Epithelial cell of proximal tubule (primary cell): ENCODE data around the gene SSBP2. TPM values are rescaled to one million over a fixed set of nuclear protein-coding genes. Genes with fewer than 3 reads are reported as not detected.

ENCODE experiments used
- DNase-seq: peaks from one replicate; pipeline ENCODE4 v3.0.0-alpha.2; 2011; ENCODE audit warnings: low read depth
- H3K4me3 ChIP-seq: 2 replicates; pipeline ENCODE4 v1.5.1; 2011; ENCODE audit warnings: low read depth, mild to moderate bottlenecking, low read length
- CTCF ChIP-seq: conservative IDR thresholded peaks from 2 replicates; pipeline ENCODE4 v1.5.1; 2012; ENCODE audit warnings: low read depth, mild to moderate bottlenecking, low read length
- total RNA-seq: library from RNA; depleted of rRNA; stranded (reverse); fragments of >200 nt; gene quantifications from 2 replicates; pipeline ENCODE4 v1.2.3, GENCODE V29; 2015

SSBP2 gene
- total RNA-seq, 1 donor from 2014 or later: 3.9 TPM

GRCh38 chr5:81522571-81522970, 228.3 kb downstream of the SSBP2 start:
- no peak overlapping the region for H3K4me3 ChIP-seq
- no peak for TF ChIP-seq CTCF
- no peak for DNase-seq

GRCh38 chr5:81520769-81521168, 230.1 kb downstream of the SSBP2 start:
- DNase-seq: no peak
- TF ChIP-seq CTCF: no peak
- H3K4me3 ChIP-seq: no peak overlapping the region

GRCh38 chr5:81519217-81519905, 231.5 kb downstream of the SSBP2 start:
- no peak for DNase-seq
- no peak overlapping the region for H3K4me3 ChIP-seq
- TF ChIP-seq CTCF: no peak

GRCh38 chr5:81517462-81517861, 233.4 kb downstream of the SSBP2 start:
- no peak overlapping the region for H3K4me3 ChIP-seq
- TF ChIP-seq CTCF: no peak
- no peak for DNase-seq

- no peak for DNase-seq
- no peak overlapping the region for H3K4me3 ChIP-seq
- no peak for TF ChIP-seq CTCF
These were observed 234.8 kb downstream of the SSBP2 start for GRCh38 chr5:81516091-81516490.

- no peak for TF ChIP-seq CTCF
- no peak for DNase-seq
These were observed 236.9 kb downstream of the SSBP2 start for GRCh38 chr5:81513982-81514381.

GRCh38 chr5:81513473-81513872, 237.4 kb downstream of the SSBP2 start:
- no peak for TF ChIP-seq CTCF
- DNase-seq: no peak
- no peak overlapping the region for H3K4me3 ChIP-seq

More at GRCh38 chr5:81513982-81514381, 236.9 kb downstream of the SSBP2 start:
- H3K4me3 ChIP-seq: no peak overlapping the region
